H9 (cell line): ENCODE data around the gene SDF2L1. TPM values are rescaled to one million over a fixed set of nuclear protein-coding genes. Genes with fewer than 3 reads are reported as not detected.

ENCODE experiments used
- DNase-seq: peaks from one replicate; pipeline ENCODE4 v3.0.0-alpha.2; 2017
- H2AFZ ChIP-seq: one replicate; pipeline ENCODE4 v1.6.1; 2013; ENCODE audit warnings: mild to moderate bottlenecking, low read length, control low read depth, moderate library complexity
- H2AK5ac ChIP-seq: 2 replicates; pipeline ENCODE4 v1.6.1; 2013; ENCODE audit warnings: low read length, control low read depth, mixed read lengths; ENCODE audit not compliant: insufficient read length
- H2BK120ac ChIP-seq: one replicate; pipeline ENCODE4 v1.6.1; 2013; ENCODE audit warnings: low read depth, mild to moderate bottlenecking, low read length, control low read depth, inconsistent platforms; ENCODE audit not compliant: poor library complexity, severe bottlenecking
- H2BK12ac ChIP-seq: 2 replicates; pipeline ENCODE4 v1.6.1; 2013; ENCODE audit warnings: low read length, control low read depth, mixed read lengths, low read depth; ENCODE audit not compliant: insufficient read length
- H2BK15ac ChIP-seq: 2 replicates; pipeline ENCODE4 v1.6.1; 2013; ENCODE audit warnings: low read depth, low read length, control low read depth
- H2BK20ac ChIP-seq: one replicate; pipeline ENCODE4 v1.6.1; 2013; ENCODE audit warnings: low read depth, mild to moderate bottlenecking, low read length, control low read depth, inconsistent platforms; ENCODE audit not compliant: poor library complexity, severe bottlenecking
- H2BK5ac ChIP-seq: 2 replicates; pipeline ENCODE4 v1.6.1; 2013; ENCODE audit warnings: low read length, control low read depth, mixed read lengths; ENCODE audit not compliant: insufficient read length
- H3K14ac ChIP-seq: 2 replicates; pipeline ENCODE4 v1.6.1; 2013; ENCODE audit warnings: low read length, control low read depth; ENCODE audit not compliant: insufficient read depth
- H3K18ac ChIP-seq: 2 replicates; pipeline ENCODE4 v1.6.1; 2013; ENCODE audit warnings: low read depth, mild to moderate bottlenecking, mixed read lengths, low read length, control low read depth; ENCODE audit not compliant: insufficient read length
- H3K23ac ChIP-seq: 2 replicates; pipeline ENCODE4 v1.6.1; 2013; ENCODE audit warnings: low read length, control low read depth, mixed read lengths, low read depth; ENCODE audit not compliant: insufficient read length
- H3K23me2 ChIP-seq: 2 replicates; pipeline ENCODE4 v1.6.1; 2013; ENCODE audit warnings: low read depth, mild to moderate bottlenecking, mixed read lengths, low read length, control low read depth; ENCODE audit not compliant: insufficient read length, poor library complexity, severe bottlenecking
- H3K27ac ChIP-seq: 2 replicates; pipeline ENCODE4 v1.5.1; 2013; ENCODE audit warnings: low read length, control low read depth, mixed read lengths, low read depth; ENCODE audit not compliant: insufficient read length
- H3K27me3 ChIP-seq: 2 replicates; pipeline ENCODE4 v1.6.1; 2013; ENCODE audit warnings: low read length, control low read depth, inconsistent platforms; ENCODE audit not compliant: insufficient read depth
- H3K4ac ChIP-seq: 2 replicates; pipeline ENCODE4 v1.6.1; 2013; ENCODE audit warnings: low read depth, mild to moderate bottlenecking, control low read depth, inconsistent platforms, low read length, moderate library complexity
- H3K4me1 ChIP-seq: 2 replicates; pipeline ENCODE4 v1.6.1; 2013; ENCODE audit warnings: low read length, control low read depth, inconsistent platforms; ENCODE audit not compliant: insufficient read depth
- H3K4me2 ChIP-seq: 2 replicates; pipeline ENCODE4 v1.6.1; 2013; ENCODE audit warnings: low read length, control low read depth, mixed read lengths; ENCODE audit not compliant: insufficient read length, insufficient read depth
- H3K56ac ChIP-seq: 2 replicates; pipeline ENCODE4 v1.6.1; 2013; ENCODE audit warnings: low read depth, mild to moderate bottlenecking, mixed read lengths, low read length, control low read depth; ENCODE audit not compliant: insufficient read length
- H3K79me1 ChIP-seq: 2 replicates; pipeline ENCODE4 v1.6.1; 2013; ENCODE audit warnings: low read depth, mild to moderate bottlenecking, moderate library complexity, low read length, control low read depth, inconsistent platforms; ENCODE audit not compliant: insufficient read depth, poor library complexity, severe bottlenecking
- H3K79me2 ChIP-seq: 2 replicates; pipeline ENCODE4 v1.6.1; 2013; ENCODE audit warnings: low read length, control low read depth, inconsistent platforms; ENCODE audit not compliant: insufficient read depth
- H3K9ac ChIP-seq: 2 replicates; pipeline ENCODE4 v1.6.1; 2013; ENCODE audit warnings: low read length, control low read depth, mixed read lengths; ENCODE audit not compliant: insufficient read length; ENCODE audit errors: extremely low read depth
- H3K9me3 ChIP-seq: one replicate; pipeline ENCODE4 v1.6.1; 2013; ENCODE audit warnings: low read depth, low read length, inconsistent platforms; ENCODE audit not compliant: control insufficient read depth
- H3T11ph ChIP-seq: one replicate; pipeline ENCODE4 v1.6.1; 2013; ENCODE audit warnings: mild to moderate bottlenecking, low read length, control low read depth, inconsistent platforms
- H4K20me1 ChIP-seq: one replicate; pipeline ENCODE4 v1.6.1; 2013; ENCODE audit not compliant: control insufficient read depth, insufficient read length, insufficient read depth
- H4K5ac ChIP-seq: 2 replicates; pipeline ENCODE4 v1.6.1; 2013; ENCODE audit warnings: low read depth, mild to moderate bottlenecking, mixed read lengths, low read length, control low read depth; ENCODE audit not compliant: insufficient read length
- H4K8ac ChIP-seq: replicated peaks from 2 replicates; pipeline ENCODE4 v1.6.1; 2013; ENCODE audit warnings: low read length, control low read depth, mixed read lengths, low read depth; ENCODE audit not compliant: insufficient read length
- H4K91ac ChIP-seq: 2 replicates; pipeline ENCODE4 v1.6.1; 2013; ENCODE audit warnings: low read depth, mild to moderate bottlenecking, moderate library complexity, mixed read lengths, low read length, control low read depth; ENCODE audit not compliant: insufficient read length
- H3K27ac Mint-ChIP-seq, 3 experiments: 2 replicates in 2 of 3; 3 replicates in 1 of 3; pipeline ENCODE4 v1.8.0; 2020 to 2021; ENCODE audit warnings: mixed read lengths in 3 of 3, mild to moderate bottlenecking in 1 of 3, moderate library complexity in 1 of 3
- H3K27me3 Mint-ChIP-seq: 2 replicates; pipeline ENCODE4 v1.8.0; 2021; ENCODE audit warnings: low read depth, mild to moderate bottlenecking, moderate library complexity, mixed read lengths
- H3K36me3 Mint-ChIP-seq, 3 experiments: 2 replicates in 2 of 3; 3 replicates in 1 of 3; pipeline ENCODE4 v1.8.0; 2020 to 2021; ENCODE audit warnings: low read depth in 3 of 3, mixed read lengths in 3 of 3; ENCODE audit not compliant: insufficient read depth in 1 of 3
- H3K4me1 Mint-ChIP-seq, 2 experiments: 2 replicates each; pipeline ENCODE4 v1.8.0; 2020; ENCODE audit warnings: mixed read lengths in 2 of 2
- H3K4me3 Mint-ChIP-seq, 2 experiments: 2 replicates in 1 of 2; 3 replicates in 1 of 2; pipeline ENCODE4 v1.8.0; 2020 to 2021; ENCODE audit warnings: mild to moderate bottlenecking in 2 of 2, mixed read lengths in 2 of 2, moderate library complexity in 1 of 2
- H3K9me3 Mint-ChIP-seq, 2 experiments: 2 replicates in 1 of 2; 3 replicates in 1 of 2; pipeline ENCODE4 v1.8.0; 2020; ENCODE audit warnings: mild to moderate bottlenecking in 2 of 2, mixed read lengths in 2 of 2, moderate library complexity in 1 of 2
- CTCF ChIP-seq: fragments of 200-600 bp; sonication (generic); conservative IDR thresholded peaks from 3 replicates; pipeline ENCODE4 v1.8.0; 2021; ENCODE audit warnings: antibody characterized with exemption, mild to moderate bottlenecking
- WGBS: extraction: QIAGEN DNeasy Blood & Tissue Kit; methylation state at CpG from one replicate; pipeline ENCODE4 v1.1.7; 2013; ENCODE audit warnings: missing lambda C conversion rate, low lambda C conversion rate, mixed read lengths; ENCODE audit not compliant: insufficient read length; ENCODE audit errors: extremely low coverage; 5-methylcytosine and 5-hydroxymethylcytosine counted together
- total RNA-seq: library from RNA; stranded (reverse); gene quantifications from 2 replicates; pipeline ENCODE4 v1.2.1, GENCODE V29; 2021

The SDF2L1 gene
- total RNA-seq, 1 experiment from 2014 or later: 36.0 TPM

- Histone ChIP-seq H3K9me3 (no peaks in the 10 kb centered on the region), H3K4me2 (no peak overlapping the region), H2BK15ac (no peak overlapping the region), H3K79me1 (peaks cover 2% of the 10 kb centered on the region), H3K56ac (no peak overlapping the region), H3K14ac (no peak overlapping the region), H2AK5ac (no peak overlapping the region), H3K9ac (no peak overlapping the region), H2AFZ (no peak overlapping the region), H2BK20ac (no peak overlapping the region), H2BK5ac (no peak overlapping the region), H3K18ac (no peak overlapping the region), H3K4me1 (no peaks in the 10 kb centered on the region), H4K20me1 (no peaks in the 10 kb centered on the region), H4K91ac (no peak overlapping the region), H4K8ac (no peak overlapping the region), H3K4ac (no peak overlapping the region), H4K5ac (no peak overlapping the region), H3K27me3 (no peaks in the 10 kb centered on the region), H3K23ac (no peak overlapping the region), H3K79me2 (no peaks in the 10 kb centered on the region), H2BK12ac (no peak overlapping the region), H3T11ph (no peak overlapping the region), H3K27ac (no peak overlapping the region), H2BK120ac (no peak overlapping the region), H3K23me2 (peaks cover 5% of the 10 kb centered on the region)
- no CpG with 5 or more reads among the region's 4 CpGs for WGBS
- Mint-ChIP-seq H3K27ac (no peak overlapping the region), H3K4me1 (peaks cover 6 to 11% of the 10 kb centered on the region in 2 experiments), H3K27me3 (peaks cover 19% of the 10 kb centered on the region), H3K36me3 (peaks cover 5 to 20% (median 14%) of the 10 kb centered on the region in 3 experiments), H3K9me3 (no peaks in the 10 kb centered on the region; a peak in 1 of 5 replicates), H3K4me3 (no peak overlapping the region)
- no peak for DNase-seq
- TF ChIP-seq CTCF: no peak
Measured at GRCh38 chr22:21631025-21631424, 11.1 kb upstream of the SDF2L1 start.
